Right lobe of liver (tissue), 4 donors: ENCODE data around the gene RASL11A.

Experiments
- POLR2A ChIP-seq: fragments of 450-650 bp; IDR thresholded peaks from one replicate; pipeline ENCODE4 v1.6.1; 2017; ENCODE audit warnings: antibody characterized with exemption, mild to moderate bottlenecking
- TF ChIP-seq, protein P1 (sequence below), 4 donors: fragments of 200-600 bp in 3 of 4; fragments of 450-650 bp in 1 of 4; IDR thresholded peaks; one replicate each; pipeline versions ENCODE4 v1.5.1 to v1.8.0; 2016 to 2022; ENCODE audit warnings: antibody characterized with exemption in 4 of 4, mild to moderate bottlenecking in 2 of 4
- donor health status: DM: no; HTN: no; CAD: no.
- donor health status: DM: no; HTN: no; CAD: no.
- donor health status: DM: no; HTN: yes; CAD: no.

- TF ChIP-seq, protein P1, sequence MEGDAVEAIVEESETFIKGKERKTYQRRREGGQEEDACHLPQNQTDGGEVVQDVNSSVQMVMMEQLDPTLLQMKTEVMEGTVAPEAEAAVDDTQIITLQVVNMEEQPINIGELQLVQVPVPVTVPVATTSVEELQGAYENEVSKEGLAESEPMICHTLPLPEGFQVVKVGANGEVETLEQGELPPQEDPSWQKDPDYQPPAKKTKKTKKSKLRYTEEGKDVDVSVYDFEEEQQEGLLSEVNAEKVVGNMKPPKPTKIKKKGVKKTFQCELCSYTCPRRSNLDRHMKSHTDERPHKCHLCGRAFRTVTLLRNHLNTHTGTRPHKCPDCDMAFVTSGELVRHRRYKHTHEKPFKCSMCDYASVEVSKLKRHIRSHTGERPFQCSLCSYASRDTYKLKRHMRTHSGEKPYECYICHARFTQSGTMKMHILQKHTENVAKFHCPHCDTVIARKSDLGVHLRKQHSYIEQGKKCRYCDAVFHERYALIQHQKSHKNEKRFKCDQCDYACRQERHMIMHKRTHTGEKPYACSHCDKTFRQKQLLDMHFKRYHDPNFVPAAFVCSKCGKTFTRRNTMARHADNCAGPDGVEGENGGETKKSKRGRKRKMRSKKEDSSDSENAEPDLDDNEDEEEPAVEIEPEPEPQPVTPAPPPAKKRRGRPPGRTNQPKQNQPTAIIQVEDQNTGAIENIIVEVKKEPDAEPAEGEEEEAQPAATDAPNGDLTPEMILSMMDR (IDR thresholded peaks at IDR 0.05) = no peak
- TF ChIP-seq POLR2A = no peak
Observed at GRCh38 chr13:27319404-27319803, 48.8 kb downstream of the RASL11A start.
